ENCODE measurements around the gene CTAGE6.
"Not testable (repeated sequence)": the region's sequence is repeated elsewhere in the genome, so short reads cannot be mapped to it uniquely, and the experiment has no call there.

DNA sequence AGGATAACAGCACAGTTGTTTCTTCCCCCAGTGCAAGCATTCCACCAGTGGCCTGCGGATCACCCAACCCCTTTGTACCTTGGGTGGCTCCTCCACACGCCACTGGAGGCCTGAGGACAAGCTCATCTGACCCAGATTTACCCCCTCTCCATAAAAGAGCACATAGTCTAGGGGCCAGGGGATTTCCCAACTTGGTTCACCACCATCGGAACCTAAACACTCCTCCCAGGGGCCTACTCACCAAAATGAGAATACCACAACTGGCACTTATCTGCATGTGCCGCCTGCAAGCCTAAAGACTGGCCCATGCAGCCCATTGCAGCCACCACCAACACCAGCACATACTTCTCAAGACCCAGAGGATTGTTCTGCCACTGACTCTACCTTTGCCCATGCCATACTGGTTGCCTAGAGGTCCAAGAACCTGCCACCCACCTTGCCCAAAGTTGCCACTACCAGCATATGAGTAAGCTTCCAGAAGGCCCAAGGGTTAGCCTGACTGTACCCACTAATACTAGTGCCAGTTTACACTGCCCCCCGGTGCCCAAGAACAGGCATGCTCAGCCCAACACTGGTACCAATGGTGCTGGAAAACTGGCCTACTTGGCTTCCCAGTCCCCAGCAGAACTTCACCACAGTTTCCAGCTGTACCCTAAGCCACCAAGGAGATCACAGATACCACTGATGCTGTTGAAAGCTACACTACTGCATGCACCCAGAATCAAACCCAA is 15.4 kb upstream of the CTAGE6 start:
- TF ChIP-seq, protein P1, sequence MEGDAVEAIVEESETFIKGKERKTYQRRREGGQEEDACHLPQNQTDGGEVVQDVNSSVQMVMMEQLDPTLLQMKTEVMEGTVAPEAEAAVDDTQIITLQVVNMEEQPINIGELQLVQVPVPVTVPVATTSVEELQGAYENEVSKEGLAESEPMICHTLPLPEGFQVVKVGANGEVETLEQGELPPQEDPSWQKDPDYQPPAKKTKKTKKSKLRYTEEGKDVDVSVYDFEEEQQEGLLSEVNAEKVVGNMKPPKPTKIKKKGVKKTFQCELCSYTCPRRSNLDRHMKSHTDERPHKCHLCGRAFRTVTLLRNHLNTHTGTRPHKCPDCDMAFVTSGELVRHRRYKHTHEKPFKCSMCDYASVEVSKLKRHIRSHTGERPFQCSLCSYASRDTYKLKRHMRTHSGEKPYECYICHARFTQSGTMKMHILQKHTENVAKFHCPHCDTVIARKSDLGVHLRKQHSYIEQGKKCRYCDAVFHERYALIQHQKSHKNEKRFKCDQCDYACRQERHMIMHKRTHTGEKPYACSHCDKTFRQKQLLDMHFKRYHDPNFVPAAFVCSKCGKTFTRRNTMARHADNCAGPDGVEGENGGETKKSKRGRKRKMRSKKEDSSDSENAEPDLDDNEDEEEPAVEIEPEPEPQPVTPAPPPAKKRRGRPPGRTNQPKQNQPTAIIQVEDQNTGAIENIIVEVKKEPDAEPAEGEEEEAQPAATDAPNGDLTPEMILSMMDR (conservative IDR thresholded peaks at IDR 0.05): not testable (repeated sequence)
- not testable (repeated sequence) for TF ChIP-seq EZH2 (IDR thresholded peaks at IDR 0.05; ENCODE audit: low read depth)
